Mucosa of stomach (tissue), 1 donor: ENCODE results near the gene TSSK6.

Experiments used
- H3K27me3 ChIP-seq: one replicate; pipeline ENCODE4 v1.7.0; 2013; ENCODE audit warnings: mild to moderate bottlenecking, low read length; ENCODE audit not compliant: control insufficient read depth, insufficient read depth
- H3K36me3 ChIP-seq: one replicate; pipeline ENCODE4 v1.7.0; 2013; ENCODE audit warnings: low read length; ENCODE audit not compliant: control insufficient read depth, insufficient read depth
- H3K4me1 ChIP-seq: one replicate; pipeline ENCODE4 v1.7.0; 2013; ENCODE audit warnings: mild to moderate bottlenecking, low read length; ENCODE audit not compliant: control insufficient read depth, insufficient read depth
- H3K4me3 ChIP-seq: one replicate; pipeline ENCODE4 v1.7.0; 2013; ENCODE audit warnings: low read length
- H3K9ac ChIP-seq: one replicate; pipeline ENCODE4 v1.7.0; 2013; ENCODE audit warnings: mild to moderate bottlenecking, low read length, moderate library complexity
- H3K9me3 ChIP-seq: one replicate; pipeline ENCODE4 v1.7.0; 2013; ENCODE audit warnings: mild to moderate bottlenecking, low read length, moderate library complexity; ENCODE audit not compliant: control insufficient read depth
- donor health status: Pancreatic carcinoma.

Gene TSSK6

GRCh38 chr19:19534556-19535265 is 19.4 kb upstream of the TSSK6 start:
- H3K36me3 ChIP-seq: no peaks in the 10 kb centered on the region
- no peak overlapping the region for H3K9ac ChIP-seq

GRCh38 chr19:19533841-19534240 is 18.5 kb upstream of the TSSK6 start:
- no peaks in the 10 kb centered on the region for H3K36me3 ChIP-seq
- H3K4me1 ChIP-seq: peaks cover 18% of the 10 kb centered on the region
- H3K27me3 ChIP-seq: peaks cover 27% of the 10 kb centered on the region
- no peaks in the 10 kb centered on the region for H3K9me3 ChIP-seq
- no peak overlapping the region for H3K4me3 ChIP-seq
- H3K9ac ChIP-seq: no peak overlapping the region

More at GRCh38 chr19:19534556-19535265, 19.4 kb upstream of the TSSK6 start:
- Histone ChIP-seq H3K9me3 (no peaks in the 10 kb centered on the region), H3K4me3 (no peak overlapping the region), H3K4me1 (peaks cover 19% of the 10 kb centered on the region), H3K27me3 (peaks cover 34% of the 10 kb centered on the region)

GRCh38 chr19:19532806-19533701 is 17.7 kb upstream of the TSSK6 start:
- Histone ChIP-seq H3K4me1 (peaks cover 11% of the 10 kb centered on the region), H3K27me3 (peaks cover 19% of the 10 kb centered on the region), H3K4me3 (no peak overlapping the region), H3K36me3 (peaks cover 2% of the 10 kb centered on the region), H3K9me3 (no peaks in the 10 kb centered on the region), H3K9ac (no peak overlapping the region)

DNA sequence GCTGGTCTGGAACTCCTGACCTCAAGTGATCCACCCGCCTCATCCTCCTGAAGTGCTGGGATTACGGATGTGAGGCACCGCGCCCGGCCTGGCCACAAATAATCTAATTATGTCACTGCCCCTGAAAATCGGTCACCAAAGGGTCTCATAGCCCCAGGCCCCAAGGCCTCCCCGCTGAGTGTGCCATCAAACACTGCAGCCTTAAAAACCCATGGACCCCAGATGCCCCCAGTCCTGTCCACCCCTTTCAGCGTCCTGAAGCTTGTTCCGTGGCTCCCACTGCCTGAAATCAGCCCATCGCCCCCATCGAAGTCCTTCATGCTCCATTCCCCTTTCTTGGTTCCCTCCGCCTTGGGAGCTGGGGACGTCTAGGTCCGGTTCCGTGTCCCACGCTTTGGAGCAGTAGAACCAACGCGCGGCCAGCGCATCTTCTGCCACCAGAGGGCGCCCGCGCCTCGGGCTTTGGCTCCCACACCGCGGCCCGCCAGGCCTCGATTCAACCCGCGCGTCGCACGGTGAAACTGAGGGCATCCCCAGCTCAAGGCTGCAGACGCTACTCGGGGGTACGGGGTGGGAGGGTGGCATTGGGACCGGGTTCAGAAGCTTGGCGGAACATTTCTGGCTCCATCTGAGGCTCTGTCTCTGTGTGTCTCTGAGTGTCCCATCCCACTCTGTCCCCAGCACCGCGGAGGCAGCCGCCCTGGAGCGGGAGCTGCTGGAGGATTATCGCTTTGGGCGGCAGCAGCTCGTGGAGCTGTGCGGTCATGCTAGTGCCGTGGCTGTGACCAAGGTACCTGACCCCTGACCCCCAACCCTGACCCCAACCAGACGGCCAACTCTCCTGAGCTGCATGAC is 16.8 kb upstream of the TSSK6 start:
- H3K4me3 ChIP-seq: no peak overlapping the region
- no peaks in the 10 kb centered on the region for H3K9me3 ChIP-seq
- peaks cover 10% of the 10 kb centered on the region for H3K27me3 ChIP-seq
- H3K9ac ChIP-seq: no peak overlapping the region
- H3K4me1 ChIP-seq: peaks cover 7% of the 10 kb centered on the region
- H3K36me3 ChIP-seq: peaks cover 8% of the 10 kb centered on the region

DNA sequence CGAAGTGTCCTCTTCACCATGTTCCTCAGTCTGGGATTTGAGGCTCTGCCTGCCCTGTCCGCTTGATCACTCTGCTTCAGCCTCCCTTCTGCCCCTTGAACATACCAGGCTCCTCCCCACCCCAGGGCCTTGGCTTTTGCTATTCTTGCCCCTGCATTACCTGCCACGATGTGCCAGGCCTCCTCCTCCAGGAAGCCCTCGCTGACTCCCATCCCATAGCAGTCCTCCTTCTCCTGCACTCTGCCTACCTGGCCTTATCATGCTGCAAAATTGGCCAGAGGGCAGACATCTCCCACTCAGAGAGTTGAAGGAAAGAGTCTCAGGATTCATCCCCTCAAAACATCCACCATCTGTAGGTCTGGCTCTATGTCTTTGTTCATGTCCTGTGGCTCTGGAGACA is 15.5 kb upstream of the TSSK6 start:
- H3K9ac ChIP-seq: no peak overlapping the region

DNA sequence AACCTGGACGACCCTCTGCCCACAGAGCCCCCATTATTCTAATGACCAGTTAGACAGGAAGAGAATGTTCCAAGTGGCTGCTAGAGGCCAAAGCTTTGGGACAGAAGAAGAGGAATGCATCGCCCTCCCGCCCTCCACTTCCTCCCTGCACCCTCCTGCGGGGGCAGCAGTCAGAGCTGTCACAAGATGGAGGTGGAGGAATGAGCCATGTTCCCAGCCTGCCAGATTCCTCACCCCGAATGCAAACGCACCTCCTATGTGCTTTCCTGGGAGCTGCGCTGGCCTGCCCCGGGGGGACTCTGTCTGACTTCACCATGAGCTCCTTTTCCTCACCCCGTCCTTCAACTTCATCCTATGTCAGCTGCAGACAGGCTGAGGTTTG is 15.1 kb upstream of the TSSK6 start:
- H3K36me3 ChIP-seq: peaks cover 8% of the 10 kb centered on the region
- H3K27me3 ChIP-seq: no peaks in the 10 kb centered on the region
- no peaks in the 10 kb centered on the region for H3K9me3 ChIP-seq
- H3K9ac ChIP-seq: no peak overlapping the region
- H3K4me3 ChIP-seq: no peak overlapping the region
- peaks cover 7% of the 10 kb centered on the region for H3K4me1 ChIP-seq

More for the DNA sequence above, 15.5 kb upstream of the TSSK6 start:
- H3K4me1 ChIP-seq: peaks cover 7% of the 10 kb centered on the region
- H3K9me3 ChIP-seq: no peaks in the 10 kb centered on the region
- H3K4me3 ChIP-seq: no peak overlapping the region
- H3K27me3 ChIP-seq: peaks cover 2% of the 10 kb centered on the region
- H3K36me3 ChIP-seq: peaks cover 8% of the 10 kb centered on the region

DNA sequence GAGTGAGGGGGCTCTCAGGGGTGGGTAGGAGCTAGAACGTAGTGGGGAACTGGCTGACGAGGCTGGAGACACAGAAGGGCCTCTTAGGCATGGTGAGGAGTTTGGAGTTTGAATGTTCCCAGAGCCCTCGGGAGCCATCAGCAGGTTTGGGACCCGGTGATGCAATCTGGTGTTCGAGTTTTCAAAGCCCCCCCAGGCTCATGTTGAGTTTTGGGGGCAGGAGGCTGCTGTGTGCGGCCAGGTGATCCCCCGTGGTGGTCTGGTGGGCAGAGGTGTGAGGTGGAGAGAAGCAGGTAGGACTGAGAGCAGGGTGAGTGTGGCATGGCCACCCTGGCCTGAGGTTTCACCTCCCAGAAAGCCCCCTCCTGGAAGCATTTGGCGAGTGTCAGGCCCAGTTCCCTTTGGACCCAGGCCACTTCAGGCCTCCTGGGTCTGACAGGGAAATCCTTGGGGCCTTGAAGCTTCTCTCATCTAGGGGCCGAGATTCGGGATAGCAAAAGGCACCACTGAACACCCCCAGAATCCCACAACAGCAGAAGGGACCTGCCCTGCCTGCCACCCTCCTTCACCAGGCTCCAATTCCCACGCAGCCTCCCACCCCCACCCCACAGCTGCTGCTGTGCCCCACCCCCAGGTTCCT is 14.6 kb upstream of the TSSK6 start:
- H3K4me1 ChIP-seq: peaks cover 7% of the 10 kb centered on the region
- no peaks in the 10 kb centered on the region for H3K9me3 ChIP-seq
- peaks cover 8% of the 10 kb centered on the region for H3K36me3 ChIP-seq
- H3K4me3 ChIP-seq: no peak overlapping the region
- no peak overlapping the region for H3K9ac ChIP-seq
- H3K27me3 ChIP-seq: no peaks in the 10 kb centered on the region

- no peak within 1 kb of the TSS for H3K9ac ChIP-seq
- H3K4me3 ChIP-seq: no peak within 1 kb of the TSS
- peaks cover 8% of the 10 kb centered on the region for H3K36me3 ChIP-seq
- peaks cover 7% of the 10 kb centered on the region for H3K4me1 ChIP-seq
- no peaks in the 10 kb centered on the region for H3K9me3 ChIP-seq
- H3K27me3 ChIP-seq: no peaks in the 10 kb centered on the region
Observed at GRCh38 chr19:19528721-19529490, 13.6 kb upstream of the TSSK6 start, which contains the start of gene YJEFN3. YJEFN3 (plus strand) TSS chr19:19528911; CDS start chr19:19528933, 22 bp downstream.

GRCh38 chr19:19527674-19528625 is 12.6 kb upstream of the TSSK6 start:
- no peaks in the 10 kb centered on the region for H3K27me3 ChIP-seq
- H3K9me3 ChIP-seq: no peaks in the 10 kb centered on the region
- peaks cover 7% of the 10 kb centered on the region for H3K4me1 ChIP-seq
- H3K36me3 ChIP-seq: peaks cover 8% of the 10 kb centered on the region
- H3K9ac ChIP-seq: no peak overlapping the region
- H3K4me3 ChIP-seq: no peak overlapping the region

GRCh38 chr19:19527371-19527656 is 12.0 kb upstream of the TSSK6 start:
- H3K27me3 ChIP-seq: no peaks in the 10 kb centered on the region
- no peaks in the 10 kb centered on the region for H3K9me3 ChIP-seq
- H3K4me1 ChIP-seq: peaks cover 5% of the 10 kb centered on the region
- no peak overlapping the region for H3K9ac ChIP-seq
- no peak overlapping the region for H3K4me3 ChIP-seq
- H3K36me3 ChIP-seq: peaks cover 8% of the 10 kb centered on the region
